K562 (cell line): Measurements from ENCODE around the gene VWA3A. TPM values are rescaled to one million over a fixed set of nuclear protein-coding genes. Genes with fewer than 3 reads are reported as not detected.

Source experiments
- ATF4 ChIP-seq: fragments of 450-650 bp; formaldehyde crosslinking; IDR thresholded peaks from 2 replicates; pipeline ENCODE4 v1.4.0; 2022; ENCODE audit warnings: mild to moderate bottlenecking, moderate library complexity
- CBFB ChIP-seq: sonication (generic); formaldehyde crosslinking; IDR thresholded peaks from 2 replicates; pipeline ENCODE4 v1.4.0; 2020; ENCODE audit warnings: mild to moderate bottlenecking, missing genetic modification reagents
- CEBPB ChIP-seq: fragments of 450-650 bp; IDR thresholded peaks from 2 replicates; pipeline ENCODE4 v1.6.1; 2016; ENCODE audit warnings: missing genetic modification characterization, missing compliant biosample characterization
- CREB5 ChIP-seq: fragments of 250-450 bp; sonication (Bioruptor Pico); IDR thresholded peaks from 2 replicates; pipeline ENCODE4 v1.5.0; 2020; ENCODE audit warnings: mild to moderate bottlenecking
- ERF ChIP-seq: fragments of 450-650 bp; formaldehyde crosslinking; IDR thresholded peaks from 2 replicates; pipeline ENCODE4 v1.4.0; 2020; ENCODE audit warnings: mild to moderate bottlenecking, mixed read lengths
- ID3 ChIP-seq, 2 experiments: fragments of 250-450 bp in 1 of 2; fragments of 450-650 bp in 1 of 2; sonication (Bioruptor Pico) in 1 of 2; IDR thresholded peaks; 2 replicates each; pipeline versions ENCODE4 v1.6.1 to v1.8.0; 2016 to 2021; ENCODE audit warnings: mild to moderate bottlenecking in 2 of 2, moderate library complexity in 2 of 2, missing compliant biosample characterization in 1 of 2, missing genetic modification characterization in 1 of 2
- polyA plus RNA-seq, 8 experiments: library from polyadenylated mRNA; depleted of rRNA in 4 of 8; stranded (reverse) in 5 of 8; unstranded in 3 of 8; fragments of >200 nt; fragmentation: Nextera tagmentation in 2 of 8; fragmentation: Illumina TruSeq in 1 of 8; extraction: Ambion mirVana in 2 of 8; extraction: Trizol in 1 of 8; gene quantifications; 2 replicates each; pipeline versions ENCODE4 v1.2.1 to v1.2.3, GENCODE V29; 2011 to 2014; ENCODE audit warnings: inconsistent platforms in 1 of 8, missing spikeins in 1 of 8
- total RNA-seq, 7 experiments: library from RNA; depleted of rRNA in 6 of 7; stranded (reverse); fragments of >200 nt in 6 of 7; fragmentation: Illumina TruSeq in 2 of 7; extraction: Trizol in 2 of 7; gene quantifications; 2 replicates each; pipeline versions ENCODE4 v1.2.1 to v1.2.3, GENCODE V29; 2011 to 2021; ENCODE audit warnings: low replicate concordance in 1 of 7
- TF ChIP-seq, protein P1 (sequence below), 2 experiments: fragments of 450-650 bp; IDR thresholded peaks; 2 replicates each; pipeline ENCODE4 v1.6.1; 2016; ENCODE audit warnings: mild to moderate bottlenecking in 2 of 2, borderline replicate concordance in 1 of 2, low read depth in 1 of 2, moderate library complexity in 1 of 2
- TF ChIP-seq, protein P2 (sequence below): fragments of 450-650 bp; IDR thresholded peaks from 2 replicates; pipeline ENCODE4 v1.6.1; 2017; ENCODE audit warnings: antibody characterized with exemption
- TF ChIP-seq, protein P3 (sequence below): fragments of 250-450 bp; sonication (Bioruptor Pico); IDR thresholded peaks from 2 replicates; pipeline ENCODE4 v1.9.0; 2021; ENCODE audit warnings: mild to moderate bottlenecking

VWA3A gene
- total and polyA plus RNA-seq, 9 of the 15 experiments (the other 6 are each of a cell fraction or from before 2014, with no cell fraction given), result not detected

DNA sequence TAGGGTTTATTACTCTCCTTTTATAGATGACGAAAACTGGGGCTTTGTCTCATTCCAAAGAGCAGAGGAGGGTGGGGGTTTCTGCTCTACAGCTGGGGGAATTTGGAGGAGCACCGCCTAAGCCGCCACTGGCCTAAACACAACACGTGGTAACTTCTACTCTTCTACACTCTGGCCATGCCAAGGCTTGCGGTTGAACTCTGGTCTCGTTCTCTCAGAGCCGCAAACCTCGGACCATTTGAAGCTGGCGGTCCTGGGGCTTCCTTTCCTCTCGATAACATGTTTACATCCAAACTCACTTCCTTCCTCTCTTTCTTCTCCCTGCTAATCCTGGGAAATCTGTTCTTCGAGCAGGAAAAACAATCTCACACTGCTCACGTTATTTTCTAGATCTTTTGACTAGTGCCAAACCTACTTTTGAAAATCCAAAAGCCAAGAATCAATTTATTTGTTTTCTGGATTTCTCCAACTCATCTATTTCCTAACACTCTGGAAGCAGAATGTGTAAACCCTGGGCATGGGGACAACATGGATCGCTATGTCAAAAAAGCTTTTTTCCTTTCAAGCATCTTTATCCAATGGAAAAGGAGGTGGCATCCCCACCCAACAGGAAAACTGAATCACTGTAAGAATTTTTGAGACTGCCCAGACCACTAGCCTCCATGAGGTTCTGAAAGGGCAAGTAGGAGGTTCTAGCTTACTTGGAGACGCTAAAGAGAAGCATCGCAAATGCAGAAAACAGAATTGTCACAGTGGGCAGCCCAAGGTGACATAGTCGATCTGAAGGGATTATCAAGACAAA, 100.1 kb downstream of the VWA3A start (continued):
- TF ChIP-seq, protein P1, sequence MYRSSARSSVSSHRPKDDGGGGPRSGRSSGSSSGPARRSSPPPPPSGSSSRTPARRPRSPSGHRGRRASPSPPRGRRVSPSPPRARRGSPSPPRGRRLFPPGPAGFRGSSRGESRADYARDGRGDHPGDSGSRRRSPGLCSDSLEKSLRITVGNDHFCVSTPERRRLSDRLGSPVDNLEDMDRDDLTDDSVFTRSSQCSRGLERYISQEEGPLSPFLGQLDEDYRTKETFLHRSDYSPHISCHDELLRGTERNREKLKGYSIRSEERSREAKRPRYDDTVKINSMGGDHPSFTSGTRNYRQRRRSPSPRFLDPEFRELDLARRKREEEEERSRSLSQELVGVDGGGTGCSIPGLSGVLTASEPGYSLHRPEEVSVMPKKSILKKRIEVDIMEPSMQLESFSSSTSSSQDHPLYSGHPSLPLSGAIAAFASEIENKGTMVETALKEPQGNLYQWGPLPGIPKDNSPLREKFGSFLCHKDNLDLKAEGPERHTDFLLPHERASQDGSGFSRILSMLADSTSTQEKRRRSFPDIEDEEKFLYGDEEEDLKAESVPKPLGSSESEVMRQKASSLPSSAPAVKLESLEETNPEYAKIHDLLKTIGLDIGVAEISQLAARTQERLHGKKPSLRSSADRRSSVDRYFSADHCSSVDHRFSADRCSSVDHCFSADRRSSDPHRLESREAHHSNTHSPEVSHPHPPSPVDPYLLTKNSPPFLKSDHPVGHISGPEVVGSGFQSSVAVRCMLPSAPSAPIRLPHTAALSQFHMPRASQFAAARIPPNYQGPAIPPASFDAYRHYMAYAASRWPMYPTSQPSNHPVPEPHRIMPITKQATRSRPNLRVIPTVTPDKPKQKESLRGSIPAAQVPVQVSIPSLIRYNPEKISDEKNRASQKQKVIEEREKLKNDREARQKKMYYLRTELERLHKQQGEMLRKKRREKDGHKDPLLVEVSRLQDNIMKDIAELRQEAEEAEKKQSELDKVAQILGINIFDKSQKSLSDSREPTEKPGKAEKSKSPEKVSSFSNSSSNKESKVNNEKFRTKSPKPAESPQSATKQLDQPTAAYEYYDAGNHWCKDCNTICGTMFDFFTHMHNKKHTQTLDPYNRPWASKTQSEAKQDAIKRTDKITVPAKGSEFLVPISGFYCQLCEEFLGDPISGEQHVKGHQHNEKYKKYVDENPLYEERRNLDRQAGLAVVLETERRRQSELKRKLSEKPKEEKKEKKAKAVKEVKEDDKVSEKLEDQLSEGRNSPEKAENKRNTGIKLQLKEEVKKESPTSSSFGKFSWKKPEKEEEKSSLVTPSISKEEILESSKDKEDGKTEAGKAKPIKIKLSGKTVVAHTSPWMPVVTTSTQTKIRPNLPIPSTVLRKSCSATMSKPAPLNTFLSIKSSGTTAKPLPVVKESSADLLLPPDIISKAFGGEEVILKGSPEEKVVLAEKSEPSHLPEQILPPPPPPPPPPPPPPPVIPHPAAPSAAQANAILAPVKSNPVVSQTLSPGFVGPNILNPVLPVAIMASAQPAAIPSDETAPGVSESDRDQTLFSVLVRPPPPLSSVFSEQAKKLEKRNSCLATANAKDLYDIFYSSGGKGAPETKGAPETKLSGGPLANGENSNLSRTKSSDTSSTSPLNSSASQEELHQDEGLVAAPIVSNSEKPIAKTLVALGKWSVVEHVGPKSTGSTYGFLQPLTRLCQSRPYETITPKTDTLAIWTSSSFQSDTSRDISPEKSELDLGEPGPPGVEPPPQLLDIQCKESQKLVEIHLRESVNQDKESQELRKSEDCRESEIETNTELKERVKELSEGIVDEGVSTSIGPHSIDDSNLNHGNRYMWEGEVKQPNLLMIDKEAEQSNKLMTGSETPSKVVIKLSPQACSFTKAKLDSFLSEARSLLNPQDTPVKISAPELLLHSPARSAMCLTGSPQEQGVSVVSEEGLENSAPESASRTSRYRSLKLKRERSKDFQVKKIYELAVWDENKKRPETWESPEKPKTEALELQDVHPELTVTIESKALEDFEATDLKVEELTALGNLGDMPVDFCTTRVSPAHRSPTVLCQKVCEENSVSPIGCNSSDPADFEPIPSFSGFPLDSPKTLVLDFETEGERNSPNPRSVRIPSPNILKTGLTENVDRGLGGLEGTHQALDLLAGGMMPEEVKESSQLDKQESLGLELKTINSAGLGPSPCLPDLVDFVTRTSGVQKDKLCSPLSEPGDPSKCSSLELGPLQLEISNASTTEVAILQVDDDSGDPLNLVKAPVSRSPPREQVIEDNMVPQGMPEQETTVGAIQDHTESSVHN (IDR thresholded peaks at IDR 0.05; ENCODE audit: borderline replicate concordance in 1 of 2, low read depth in 1 of 2), result no peak
- TF ChIP-seq CEBPB (tag) (no peak), CREB5 (CRISPR knock-in tag) (no peak), CBFB (CRISPR knock-in tag) (no peak), ERF (CRISPR knock-in tag) (no peak), ID3 (CRISPR knock-in tag; IDR thresholded peaks at IDR 0.05) (no peak), ID3 (tag; IDR thresholded peaks at IDR 0.05) (no peak), ATF4 (CRISPR knock-in tag) (no peak)
- TF ChIP-seq, protein P2, sequence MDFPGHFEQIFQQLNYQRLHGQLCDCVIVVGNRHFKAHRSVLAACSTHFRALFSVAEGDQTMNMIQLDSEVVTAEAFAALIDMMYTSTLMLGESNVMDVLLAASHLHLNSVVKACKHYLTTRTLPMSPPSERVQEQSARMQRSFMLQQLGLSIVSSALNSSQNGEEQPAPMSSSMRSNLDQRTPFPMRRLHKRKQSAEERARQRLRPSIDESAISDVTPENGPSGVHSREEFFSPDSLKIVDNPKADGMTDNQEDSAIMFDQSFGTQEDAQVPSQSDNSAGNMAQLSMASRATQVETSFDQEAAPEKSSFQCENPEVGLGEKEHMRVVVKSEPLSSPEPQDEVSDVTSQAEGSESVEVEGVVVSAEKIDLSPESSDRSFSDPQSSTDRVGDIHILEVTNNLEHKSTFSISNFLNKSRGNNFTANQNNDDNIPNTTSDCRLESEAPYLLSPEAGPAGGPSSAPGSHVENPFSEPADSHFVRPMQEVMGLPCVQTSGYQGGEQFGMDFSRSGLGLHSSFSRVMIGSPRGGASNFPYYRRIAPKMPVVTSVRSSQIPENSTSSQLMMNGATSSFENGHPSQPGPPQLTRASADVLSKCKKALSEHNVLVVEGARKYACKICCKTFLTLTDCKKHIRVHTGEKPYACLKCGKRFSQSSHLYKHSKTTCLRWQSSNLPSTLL, result no peak
- TF ChIP-seq, protein P3, sequence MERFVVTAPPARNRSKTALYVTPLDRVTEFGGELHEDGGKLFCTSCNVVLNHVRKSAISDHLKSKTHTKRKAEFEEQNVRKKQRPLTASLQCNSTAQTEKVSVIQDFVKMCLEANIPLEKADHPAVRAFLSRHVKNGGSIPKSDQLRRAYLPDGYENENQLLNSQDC, result no peak
